ENCODE results near the gene TBXAS1. TPM values are rescaled to one million over a fixed set of nuclear protein-coding genes. Genes with fewer than 3 reads are reported as not detected.

Gene TBXAS1
- total and polyA plus RNA-seq, 2 of the 8 experiments (the other 6 are each of a cell fraction or from before 2014, with no cell fraction given) = 0.86 to 2.1 TPM

DNA sequence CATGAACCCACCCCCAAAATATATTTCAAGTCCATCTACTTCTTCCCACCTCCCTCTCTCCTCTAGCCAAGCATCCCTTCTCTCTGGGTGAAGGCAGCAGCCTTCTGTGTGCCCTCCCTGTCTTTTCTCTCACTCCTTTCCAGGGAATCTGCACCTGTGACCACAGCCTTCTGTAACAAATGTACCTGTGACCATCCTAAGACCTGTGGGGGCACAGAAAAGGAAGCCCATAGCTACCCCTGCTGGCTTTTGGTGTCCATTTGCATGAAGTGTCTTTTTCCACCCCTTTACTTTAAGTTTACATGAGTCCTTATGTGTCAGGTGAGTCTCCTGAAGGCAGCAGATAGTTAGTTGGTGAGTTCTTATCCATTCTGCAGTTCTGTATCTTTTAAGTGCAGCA is 2.0 kb upstream of the TBXAS1 start:
- Histone ChIP-seq H2BK12ac (ENCODE audit: low read depth, low read length) (no peak overlapping the region), H3K36me3 (ENCODE audit: control insufficient read depth in 2 of 4, insufficient read depth in 4 of 4, low read length in 3 of 4) (no peaks in the 10 kb centered on the region), H4K20me1 (replicated peaks in 1 of 2; ENCODE audit: control insufficient read depth in 1 of 2, insufficient read depth in 2 of 2, low read length in 2 of 2) (no peaks in the 10 kb centered on the region), H4K8ac (ENCODE audit: extremely low read depth, insufficient read depth, low read length) (no peak overlapping the region), H3K27me3 (replicated peaks in 1 of 4; ENCODE audit: control insufficient read depth in 3 of 4, extremely low read depth in 1 of 4, insufficient read depth in 3 of 4, low read length in 3 of 4) (no peaks in the 10 kb centered on the region), H2BK15ac (ENCODE audit: low read length) (no peak overlapping the region), H2BK5ac (ENCODE audit: low read depth, low read length) (no peak overlapping the region), H3K79me1 (ENCODE audit: low read depth, low read length) (no peaks in the 10 kb centered on the region), H2AFZ (ENCODE audit: low read length) (no peak overlapping the region), H4K5ac (ENCODE audit: insufficient read length, low read depth, low read length) (no peak overlapping the region), H3K56ac (replicated peaks; ENCODE audit: insufficient read length, low read depth, low read length) (no peak overlapping the region), H3K9ac (replicated peaks in 1 of 4; ENCODE audit: extremely low read depth in 1 of 4, low read depth in 3 of 4, low read length in 3 of 4) (no peak overlapping the region), H2AK5ac (ENCODE audit: low read depth, low read length) (no peak overlapping the region), H3K4ac (replicated peaks; ENCODE audit: insufficient read length, low read depth, low read length) (no peak overlapping the region), H3K23me2 (ENCODE audit: low read depth, low read length) (no peaks in the 10 kb centered on the region), H3K23ac (ENCODE audit: insufficient read length) (no peak overlapping the region), H2BK20ac (ENCODE audit: low read length) (no peak overlapping the region), H3K18ac (ENCODE audit: extremely low read depth, low read length) (no peak overlapping the region), H3K4me1 (replicated peaks in 1 of 4; ENCODE audit: control insufficient read depth in 3 of 4, insufficient read depth in 4 of 4, low read length in 3 of 4) (no peaks in the 10 kb centered on the region; a peak in 1 of 7 replicates), H3K4me3 (ENCODE audit: extremely low read depth in 1 of 4, insufficient read depth in 2 of 4, low read depth in 3 of 4, low read length in 4 of 4) (no peak overlapping the region), H3K14ac (ENCODE audit: insufficient read length) (no peak overlapping the region), H3K9me3 (ENCODE audit: insufficient read depth in 2 of 2, low read depth in 1 of 2, low read length in 1 of 2) (no peaks in the 10 kb centered on the region), H3K79me2 (ENCODE audit: control insufficient read depth in 1 of 2, insufficient read depth in 2 of 2, low read length in 2 of 2) (no peaks in the 10 kb centered on the region), H3K4me2 (ENCODE audit: insufficient read depth in 1 of 2, low read depth in 2 of 2, low read length in 2 of 2) (no peak overlapping the region), H2BK120ac (replicated peaks; ENCODE audit: low read depth, low read length) (no peak overlapping the region), H3K27ac (ENCODE audit: low read depth, low read length) (no peak overlapping the region), H4K91ac (replicated peaks; ENCODE audit: insufficient read length, low read length) (no peak overlapping the region)
- TF ChIP-seq RAD21 (IDR thresholded peaks at IDR 0.05 in 1 of 2, conservative IDR thresholded peaks at IDR 0.05 in 1 of 2; ENCODE audit: low read depth in 2 of 2, low read length in 2 of 2) = peak; percentile 62 to 65
- TF ChIP-seq, protein P1, sequence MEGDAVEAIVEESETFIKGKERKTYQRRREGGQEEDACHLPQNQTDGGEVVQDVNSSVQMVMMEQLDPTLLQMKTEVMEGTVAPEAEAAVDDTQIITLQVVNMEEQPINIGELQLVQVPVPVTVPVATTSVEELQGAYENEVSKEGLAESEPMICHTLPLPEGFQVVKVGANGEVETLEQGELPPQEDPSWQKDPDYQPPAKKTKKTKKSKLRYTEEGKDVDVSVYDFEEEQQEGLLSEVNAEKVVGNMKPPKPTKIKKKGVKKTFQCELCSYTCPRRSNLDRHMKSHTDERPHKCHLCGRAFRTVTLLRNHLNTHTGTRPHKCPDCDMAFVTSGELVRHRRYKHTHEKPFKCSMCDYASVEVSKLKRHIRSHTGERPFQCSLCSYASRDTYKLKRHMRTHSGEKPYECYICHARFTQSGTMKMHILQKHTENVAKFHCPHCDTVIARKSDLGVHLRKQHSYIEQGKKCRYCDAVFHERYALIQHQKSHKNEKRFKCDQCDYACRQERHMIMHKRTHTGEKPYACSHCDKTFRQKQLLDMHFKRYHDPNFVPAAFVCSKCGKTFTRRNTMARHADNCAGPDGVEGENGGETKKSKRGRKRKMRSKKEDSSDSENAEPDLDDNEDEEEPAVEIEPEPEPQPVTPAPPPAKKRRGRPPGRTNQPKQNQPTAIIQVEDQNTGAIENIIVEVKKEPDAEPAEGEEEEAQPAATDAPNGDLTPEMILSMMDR (IDR thresholded peaks at IDR 0.05; ENCODE audit: control extremely low read depth in 1 of 3, insufficient read depth in 1 of 3, low read depth in 1 of 3, low read length in 3 of 3) = peak in 1 of 3 experiments; percentile 22; a peak in 1 of 4 replicates
- no peak for TF ChIP-seq TBP (IDR thresholded peaks at IDR 0.05; ENCODE audit: low read depth, low read length)
- CTCF ChIA-PET (ENCODE audit: partially characterized antibody) = interaction anchor here (1.0 to 3.8 kb wide), 4 partner anchors 44 to 327 kb away, joined by 3 to 23 read pairs (median 6); no protein-coding TSS in a partner anchor
- POLR2A ChIA-PET (ENCODE audit: partially characterized antibody) = no interaction called here
- no peak for DNase-seq (ENCODE audit: low read depth in 1 of 2, low spot score in 2 of 2)
- no peak for FAIRE-seq

All from H1 (cell line).